ENCODE results near the gene DPYSL4.

The DPYSL4 gene

DNA sequence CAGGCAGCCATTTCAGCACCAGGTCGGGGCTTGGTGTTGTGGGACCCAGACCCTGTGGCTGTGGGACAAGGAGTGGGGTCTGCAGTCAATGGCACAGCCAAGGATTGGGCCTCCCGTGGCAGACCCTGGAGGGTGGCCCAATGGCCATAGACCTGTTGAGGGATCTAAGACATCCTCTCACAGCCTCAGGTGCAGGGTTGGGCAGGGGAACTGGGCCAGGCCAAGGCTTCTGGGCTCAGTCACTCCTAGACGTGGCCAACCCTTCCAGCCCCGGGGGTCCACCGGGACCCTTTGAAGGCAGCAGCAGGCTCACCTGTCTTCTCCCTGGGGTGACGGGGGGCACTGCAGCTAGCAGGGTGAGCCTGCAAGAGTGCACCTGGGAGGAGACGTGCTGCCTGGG is 45.7 kb upstream of the DPYSL4 start:
- TF ChIP-seq, protein P1, sequence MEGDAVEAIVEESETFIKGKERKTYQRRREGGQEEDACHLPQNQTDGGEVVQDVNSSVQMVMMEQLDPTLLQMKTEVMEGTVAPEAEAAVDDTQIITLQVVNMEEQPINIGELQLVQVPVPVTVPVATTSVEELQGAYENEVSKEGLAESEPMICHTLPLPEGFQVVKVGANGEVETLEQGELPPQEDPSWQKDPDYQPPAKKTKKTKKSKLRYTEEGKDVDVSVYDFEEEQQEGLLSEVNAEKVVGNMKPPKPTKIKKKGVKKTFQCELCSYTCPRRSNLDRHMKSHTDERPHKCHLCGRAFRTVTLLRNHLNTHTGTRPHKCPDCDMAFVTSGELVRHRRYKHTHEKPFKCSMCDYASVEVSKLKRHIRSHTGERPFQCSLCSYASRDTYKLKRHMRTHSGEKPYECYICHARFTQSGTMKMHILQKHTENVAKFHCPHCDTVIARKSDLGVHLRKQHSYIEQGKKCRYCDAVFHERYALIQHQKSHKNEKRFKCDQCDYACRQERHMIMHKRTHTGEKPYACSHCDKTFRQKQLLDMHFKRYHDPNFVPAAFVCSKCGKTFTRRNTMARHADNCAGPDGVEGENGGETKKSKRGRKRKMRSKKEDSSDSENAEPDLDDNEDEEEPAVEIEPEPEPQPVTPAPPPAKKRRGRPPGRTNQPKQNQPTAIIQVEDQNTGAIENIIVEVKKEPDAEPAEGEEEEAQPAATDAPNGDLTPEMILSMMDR (IDR thresholded peaks at IDR 0.05; ENCODE audit: low read depth, low read length, missing control alignments): no peak
- H3K4me3 ChIP-seq (replicated peaks; ENCODE audit: low read depth, low read length): no peak overlapping the region
- DNase-seq (ENCODE audit: extremely low read depth, low read depth): no peak

- H3K4me3 ChIP-seq (replicated peaks; ENCODE audit: low read depth, low read length): no peak overlapping the region
- DNase-seq (ENCODE audit: extremely low read depth, low read depth): no peak
- TF ChIP-seq, protein P1 (IDR thresholded peaks at IDR 0.05; ENCODE audit: low read depth, low read length, missing control alignments): no peak
Observed at GRCh38 chr10:132141526-132142395, 45.0 kb upstream of the DPYSL4 start.

- DNase-seq (ENCODE audit: extremely low read depth, low read depth): no peak
- H3K4me3 ChIP-seq (replicated peaks; ENCODE audit: low read depth, low read length): no peak overlapping the region
- TF ChIP-seq, protein P1 (IDR thresholded peaks at IDR 0.05; ENCODE audit: low read depth, low read length, missing control alignments): peak; percentile 79
Observed at GRCh38 chr10:132142396-132143161, 44.2 kb upstream of the DPYSL4 start.

GRCh38 chr10:132143162-132143561 is 43.6 kb upstream of the DPYSL4 start:
- DNase-seq (ENCODE audit: extremely low read depth, low read depth): no peak
- H3K4me3 ChIP-seq (replicated peaks; ENCODE audit: low read depth, low read length): no peak overlapping the region
- TF ChIP-seq, protein P1 (IDR thresholded peaks at IDR 0.05; ENCODE audit: low read depth, low read length, missing control alignments): no peak

- TF ChIP-seq, protein P1 (IDR thresholded peaks at IDR 0.05; ENCODE audit: low read depth, low read length, missing control alignments): no peak
- DNase-seq (ENCODE audit: extremely low read depth, low read depth): no peak
- H3K4me3 ChIP-seq (replicated peaks; ENCODE audit: low read depth, low read length): no peak overlapping the region
Observed at GRCh38 chr10:132144086-132144485, 42.7 kb upstream of the DPYSL4 start.

- TF ChIP-seq, protein P1 (IDR thresholded peaks at IDR 0.05; ENCODE audit: low read depth, low read length, missing control alignments): no peak
- H3K4me3 ChIP-seq (replicated peaks; ENCODE audit: low read depth, low read length): no peak overlapping the region
Observed at GRCh38 chr10:132145002-132145401, 41.7 kb upstream of the DPYSL4 start.

More at GRCh38 chr10:132145002-132145401, 41.7 kb upstream of the DPYSL4 start:
- no peak for DNase-seq (ENCODE audit: extremely low read depth, low read depth)

All from HFF-Myc (cell line).